Thyroid gland (tissue), 4 donors: ENCODE data around the gene RTF1. TPM values are rescaled to one million over a fixed set of nuclear protein-coding genes. Genes with fewer than 3 reads are reported as not detected.
"Not testable (repeated sequence)": the region's sequence is repeated elsewhere in the genome, so short reads cannot be mapped to it uniquely, and the experiment has no call there.

ENCODE experiments used
- DNase-seq, 2 donors: peaks; one replicate each; pipeline ENCODE4 v3.0.0-alpha.2; 2019
- H3K27ac ChIP-seq, 3 donors: fragments of 200-600 bp; sonication (generic); 1 replicate in 2 of 3; 2 replicates in 1 of 3; pipeline ENCODE4 v1.5.1; 2016 to 2019; ENCODE audit warnings: mild to moderate bottlenecking in 1 of 3, moderate library complexity in 1 of 3
- H3K27me3 ChIP-seq: fragments of 200-600 bp; sonication (generic); one replicate; pipeline ENCODE4 v1.5.1; 2019
- H3K36me3 ChIP-seq, 2 donors: fragments of 200-600 bp; sonication (generic); one replicate each; pipeline ENCODE4 v1.5.1; 2016 to 2019
- H3K4me1 ChIP-seq, 2 donors: fragments of 200-600 bp; sonication (generic); one replicate each; pipeline ENCODE4 v1.5.1; 2017 to 2019
- H3K4me3 ChIP-seq, 3 donors: fragments of 200-600 bp; sonication (generic); replicated peaks in 1 of 3; 1 replicate in 2 of 3; 2 replicates in 1 of 3; pipeline ENCODE4 v1.5.1; 2016; ENCODE audit warnings: mild to moderate bottlenecking in 1 of 3
- H3K9me3 ChIP-seq: fragments of 200-600 bp; sonication (generic); one replicate; pipeline ENCODE4 v1.5.1; 2017
- POLR2A ChIP-seq, 2 donors: fragments of 450-650 bp; IDR thresholded peaks; one replicate each; pipeline ENCODE4 v1.6.1; 2017; ENCODE audit warnings: antibody characterized with exemption in 2 of 2, mild to moderate bottlenecking in 2 of 2, moderate library complexity in 1 of 2
- WGBS, 2 donors: methylation state at CpG; one replicate each; pipeline ENCODE4 v1.1.5; 2017; 5-methylcytosine and 5-hydroxymethylcytosine counted together
- intact Hi-C: fragments of 100-400 bp; cut with DNase I; formaldehyde crosslinking; loops from one replicate; pipeline ENCODE4 v1.15.1; 2023
- total RNA-seq, 4 donors: library from RNA; depleted of rRNA; stranded (reverse); fragments of >200 nt; gene quantifications; one replicate each; pipeline ENCODE4 v1.2.3, GENCODE V29; 2016
- TF ChIP-seq, protein P1 (sequence below), 6 experiments: fragments of 200-600 bp in 3 of 6; fragments of 450-650 bp in 3 of 6; sonication (generic) in 3 of 6; IDR thresholded peaks; one replicate each; pipeline ENCODE4 v1.5.1; 2016 to 2019; ENCODE audit warnings: antibody characterized with exemption in 6 of 6, mild to moderate bottlenecking in 2 of 6, inconsistent platforms in 1 of 6, moderate library complexity in 1 of 6

Gene RTF1
- 10 to 100 TPM; 26.6 to 37.4 (median 35.4) TPM for total RNA-seq

DNA sequence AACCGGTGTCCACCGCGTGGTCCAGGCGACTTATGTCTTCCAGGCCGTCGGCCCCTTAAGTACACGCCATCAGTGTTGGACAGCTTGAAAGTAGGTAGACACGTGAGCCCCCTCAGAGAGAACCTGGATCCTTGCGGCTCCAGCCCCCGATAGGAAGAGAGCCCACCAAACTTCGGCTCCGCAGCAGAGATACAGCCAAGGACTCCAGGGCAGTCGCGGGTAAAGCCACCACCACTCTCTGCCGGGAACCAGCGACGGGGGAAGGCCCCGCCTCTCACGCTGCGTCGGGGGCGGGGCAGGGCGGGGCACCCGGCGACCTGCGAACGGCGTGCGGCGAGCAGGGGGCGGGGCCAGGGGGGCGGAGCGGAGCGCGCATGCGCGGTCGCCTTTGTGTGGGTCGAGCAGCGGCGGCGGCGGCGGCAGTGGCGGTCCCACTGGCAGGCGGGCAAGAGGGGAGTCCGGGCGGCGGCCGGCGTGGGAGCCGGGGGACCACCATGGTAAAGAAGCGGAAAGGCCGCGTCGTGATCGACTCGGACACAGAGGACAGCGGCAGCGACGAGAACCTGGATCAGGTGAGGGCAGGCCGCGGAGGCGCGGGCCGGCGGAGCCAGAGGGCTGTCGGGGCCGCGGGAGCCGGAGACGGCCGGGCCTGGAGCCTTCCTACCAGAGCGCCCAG is at the start of gene RTF1:
RTF1 (plus strand) TSS at position 354 of the 676 bp plus-strand sequence; CDS start at position 375, 21 bp downstream.
- Histone ChIP-seq H3K27me3 (no peaks in the 10 kb centered on the region), H3K36me3 (no peaks in the 10 kb centered on the region), H3K4me3 (peak within 1 kb of the TSS; percentile 19 to 97 (median 84)), H3K9me3 (no peaks in the 10 kb centered on the region), H3K27ac (peak within 1 kb of the TSS; percentile 72 to 93 (median 83)), H3K4me1 (peaks cover 15 to 35% of the 10 kb centered on the region in 2 donors)
- intact Hi-C loops, result no loop called here
- TF ChIP-seq, protein P1, sequence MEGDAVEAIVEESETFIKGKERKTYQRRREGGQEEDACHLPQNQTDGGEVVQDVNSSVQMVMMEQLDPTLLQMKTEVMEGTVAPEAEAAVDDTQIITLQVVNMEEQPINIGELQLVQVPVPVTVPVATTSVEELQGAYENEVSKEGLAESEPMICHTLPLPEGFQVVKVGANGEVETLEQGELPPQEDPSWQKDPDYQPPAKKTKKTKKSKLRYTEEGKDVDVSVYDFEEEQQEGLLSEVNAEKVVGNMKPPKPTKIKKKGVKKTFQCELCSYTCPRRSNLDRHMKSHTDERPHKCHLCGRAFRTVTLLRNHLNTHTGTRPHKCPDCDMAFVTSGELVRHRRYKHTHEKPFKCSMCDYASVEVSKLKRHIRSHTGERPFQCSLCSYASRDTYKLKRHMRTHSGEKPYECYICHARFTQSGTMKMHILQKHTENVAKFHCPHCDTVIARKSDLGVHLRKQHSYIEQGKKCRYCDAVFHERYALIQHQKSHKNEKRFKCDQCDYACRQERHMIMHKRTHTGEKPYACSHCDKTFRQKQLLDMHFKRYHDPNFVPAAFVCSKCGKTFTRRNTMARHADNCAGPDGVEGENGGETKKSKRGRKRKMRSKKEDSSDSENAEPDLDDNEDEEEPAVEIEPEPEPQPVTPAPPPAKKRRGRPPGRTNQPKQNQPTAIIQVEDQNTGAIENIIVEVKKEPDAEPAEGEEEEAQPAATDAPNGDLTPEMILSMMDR (IDR thresholded peaks at IDR 0.05), result no peak
- peak; percentile 78 to 92 for TF ChIP-seq POLR2A (IDR thresholded peaks at IDR 0.05)
- WGBS, 2 donors, result 2 to 3% methylated on average over 16 to 27 of the region's 74 CpGs
- peak; percentile 93 to 94 for DNase-seq

DNA sequence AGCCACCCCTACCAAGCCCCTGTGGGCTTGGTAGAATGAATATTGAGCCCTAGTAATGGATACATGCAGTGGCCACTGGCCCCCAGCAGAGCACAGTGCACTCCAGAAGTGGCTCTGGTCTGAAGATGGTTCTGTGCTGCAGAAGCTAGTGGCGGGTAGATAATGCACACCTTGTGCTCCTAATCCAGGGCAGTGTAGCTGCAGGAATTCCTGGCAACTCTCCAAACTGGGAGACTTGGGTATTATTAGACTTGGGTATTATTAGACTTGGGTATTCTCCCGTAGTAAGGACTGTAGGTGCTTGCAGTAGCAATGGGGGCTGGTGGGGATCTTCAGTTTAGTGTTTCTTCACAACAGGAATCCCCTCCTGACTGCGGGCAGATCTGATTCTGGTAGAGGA is 49.5 kb upstream of the RTF1 start:
- H3K4me1 ChIP-seq, result no peaks in the 10 kb centered on the region
- H3K36me3 ChIP-seq, result no peaks in the 10 kb centered on the region
- no peak overlapping the region for H3K4me3 ChIP-seq
- WGBS, 2 donors, result 100% methylated on average over 3 of the region's 3 CpGs
- no peak for DNase-seq
- intact Hi-C loops, result no loop called here
- no peaks in the 10 kb centered on the region for H3K27me3 ChIP-seq
- H3K9me3 ChIP-seq, result no peaks in the 10 kb centered on the region
- no peak overlapping the region for H3K27ac ChIP-seq
- TF ChIP-seq, protein P1 (IDR thresholded peaks at IDR 0.05), result no peak
- no peak for TF ChIP-seq POLR2A (IDR thresholded peaks at IDR 0.05)

DNA sequence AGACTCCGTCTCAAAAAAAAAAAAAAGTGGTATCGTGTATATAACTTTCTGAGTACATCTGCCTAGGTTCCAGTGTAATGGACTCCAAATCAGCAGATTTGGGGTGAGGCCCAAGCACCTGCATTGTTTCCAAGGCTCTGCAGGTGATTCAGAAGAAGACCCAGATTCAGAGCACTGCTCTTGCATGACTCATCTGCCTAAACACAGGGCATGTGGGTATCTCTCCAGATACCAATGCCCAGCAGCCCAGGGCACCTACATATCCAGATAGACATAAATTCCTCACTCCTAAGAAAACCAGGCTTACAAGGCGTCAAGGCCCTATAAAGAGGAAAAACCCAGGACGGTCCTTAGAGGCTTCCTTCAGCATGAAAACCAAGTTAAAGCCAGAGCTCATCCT is 38.9 kb upstream of the RTF1 start:
- no peak for DNase-seq
- Histone ChIP-seq H3K4me1 (no peaks in the 10 kb centered on the region), H3K36me3 (no peaks in the 10 kb centered on the region), H3K9me3 (no peaks in the 10 kb centered on the region), H3K4me3 (no peak overlapping the region), H3K27ac (no peak overlapping the region), H3K27me3 (no peaks in the 10 kb centered on the region)
- intact Hi-C loops, result no loop called here
- no peak for TF ChIP-seq POLR2A (IDR thresholded peaks at IDR 0.05)
- TF ChIP-seq, protein P1 (IDR thresholded peaks at IDR 0.05), result no peak
- 93 to 100% methylated on average over 2 to 4 of the region's 4 CpGs for WGBS, 2 donors

GRCh38 chr15:41383974-41384749 is 32.7 kb upstream of the RTF1 start:
- H3K27ac ChIP-seq, H3K36me3 ChIP-seq, H3K9me3 ChIP-seq, H3K4me3 ChIP-seq, intact Hi-C loops, DNase-seq, H3K4me1 ChIP-seq, H3K27me3 ChIP-seq: not testable (repeated sequence)
- WGBS, 2 donors, result 88 to 96% methylated on average over 9 of the region's 9 CpGs

GRCh38 chr15:41387646-41388045 is 29.2 kb upstream of the RTF1 start:
- H3K36me3 ChIP-seq, result peaks cover 3 to 4% of the 10 kb centered on the region in 2 donors
- no peak for TF ChIP-seq POLR2A (IDR thresholded peaks at IDR 0.05)
- TF ChIP-seq, protein P1 (IDR thresholded peaks at IDR 0.05), result no peak
- 79 to 89% methylated on average over 6 of the region's 6 CpGs for whole genome bisulfite sequencing, 2 donors

More at GRCh38 chr15:41387646-41388045, 29.2 kb upstream of the RTF1 start:
- Histone ChIP-seq H3K4me3 (no peak overlapping the region), H3K4me1 (no peaks in the 10 kb centered on the region), H3K9me3 (no peaks in the 10 kb centered on the region), H3K27me3 (no peaks in the 10 kb centered on the region), H3K27ac (no peak overlapping the region)
- intact Hi-C loops, result no loop called here
- DNase-seq, result no peak
